Ectodermal cell (in vitro differentiated cells): ENCODE data around the gene INTS13.
"Not testable (repeated sequence)": the region's sequence is repeated elsewhere in the genome, so short reads cannot be mapped to it uniquely, and the experiment has no call there.

Experiments
- H3K27ac ChIP-seq: 2 replicates; pipeline ENCODE4 v1.7.0; 2013; ENCODE audit warnings: mild to moderate bottlenecking, low read depth, low read length; ENCODE audit not compliant: insufficient read depth, poor library complexity, severe bottlenecking
- H3K27me3 ChIP-seq: 2 replicates; pipeline ENCODE4 v1.7.0; 2013; ENCODE audit warnings: mild to moderate bottlenecking, low read length; ENCODE audit not compliant: insufficient read depth, control insufficient read depth, poor library complexity, severe bottlenecking
- H3K36me3 ChIP-seq: one replicate; pipeline ENCODE4 v1.7.0; 2013; ENCODE audit warnings: low read length; ENCODE audit not compliant: control insufficient read depth, insufficient read depth
- H3K4me1 ChIP-seq: one replicate; pipeline ENCODE4 v1.7.0; 2013; ENCODE audit warnings: low read length; ENCODE audit not compliant: control insufficient read depth, insufficient read depth
- H3K4me3 ChIP-seq: 2 replicates; pipeline ENCODE4 v1.7.0; 2013; ENCODE audit warnings: low read depth, low read length, control low read depth; ENCODE audit not compliant: insufficient read depth
- H3K9me3 ChIP-seq: 2 replicates; pipeline ENCODE4 v1.7.0; 2013; ENCODE audit warnings: mild to moderate bottlenecking, low read length, moderate library complexity; ENCODE audit not compliant: control insufficient read depth
- WGBS, 2 experiments: methylation state at CpG; one replicate each; pipeline ENCODE4 v1.1.7; 2013; ENCODE audit warnings: missing lambda C conversion rate in 2 of 2; 5-methylcytosine and 5-hydroxymethylcytosine counted together

INTS13 gene

DNA sequence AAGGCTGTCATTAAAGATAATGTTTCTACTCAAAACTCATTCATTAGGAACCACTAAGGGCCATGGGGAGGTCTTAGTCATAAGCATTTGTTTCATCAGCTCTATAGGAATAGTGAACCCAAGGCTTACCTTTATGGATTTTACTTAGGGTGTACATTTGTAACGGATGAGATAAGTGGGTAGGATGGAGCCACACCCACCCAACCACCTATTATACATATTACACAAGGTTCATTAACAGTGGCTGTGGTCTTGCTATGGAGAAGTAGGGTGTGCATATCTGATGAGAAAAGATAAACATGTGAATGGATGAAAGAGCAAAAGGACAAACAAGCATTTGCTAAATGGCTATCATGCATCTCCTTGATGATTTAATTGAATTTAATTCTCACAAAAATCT lies 65.2 kb downstream of the INTS13 start:
- H3K36me3 ChIP-seq = no peaks in the 10 kb centered on the region
- no peak overlapping the region for H3K27ac ChIP-seq
- H3K4me1 ChIP-seq = no peaks in the 10 kb centered on the region
- no peaks in the 10 kb centered on the region for H3K9me3 ChIP-seq
- H3K4me3 ChIP-seq = no peak overlapping the region
- no peaks in the 10 kb centered on the region for H3K27me3 ChIP-seq
- no CpG with 5 or more reads among the region's 1 CpG for WGBS, 2 experiments

- H3K27ac ChIP-seq = no peak overlapping the region
- H3K27me3 ChIP-seq = no peaks in the 10 kb centered on the region
- WGBS, 2 experiments = 100% methylated on average over 1 of the region's 2 CpGs; no CpG with 5 or more reads in 1 of the 2 experiments
- H3K4me3 ChIP-seq = no peak overlapping the region
- H3K9me3 ChIP-seq = no peaks in the 10 kb centered on the region
- no peaks in the 10 kb centered on the region for H3K4me1 ChIP-seq
- H3K36me3 ChIP-seq = no peaks in the 10 kb centered on the region
These were observed 65.8 kb downstream of the INTS13 start for GRCh38 chr12:26871985-26872384.

- Histone ChIP-seq H3K27me3 (no peaks in the 10 kb centered on the region), H3K36me3 (no peaks in the 10 kb centered on the region), H3K4me3 (no peak overlapping the region), H3K27ac (no peak overlapping the region), H3K9me3 (no peaks in the 10 kb centered on the region), H3K4me1 (no peaks in the 10 kb centered on the region)
- 91 to 92% methylated on average over 10 to 11 of the region's 11 CpGs for WGBS, 2 experiments
These were observed 67.0 kb downstream of the INTS13 start for GRCh38 chr12:26870491-26871419.

GRCh38 chr12:26869908-26870459 lies 67.8 kb downstream of the INTS13 start:
- Histone ChIP-seq H3K27me3 (no peaks in the 10 kb centered on the region), H3K36me3 (no peaks in the 10 kb centered on the region), H3K4me3 (no peak overlapping the region), H3K27ac (no peak overlapping the region), H3K4me1 (no peaks in the 10 kb centered on the region), H3K9me3 (no peaks in the 10 kb centered on the region)
- 81 to 84% methylated on average over 6 of the region's 6 CpGs for WGBS, 2 experiments

DNA sequence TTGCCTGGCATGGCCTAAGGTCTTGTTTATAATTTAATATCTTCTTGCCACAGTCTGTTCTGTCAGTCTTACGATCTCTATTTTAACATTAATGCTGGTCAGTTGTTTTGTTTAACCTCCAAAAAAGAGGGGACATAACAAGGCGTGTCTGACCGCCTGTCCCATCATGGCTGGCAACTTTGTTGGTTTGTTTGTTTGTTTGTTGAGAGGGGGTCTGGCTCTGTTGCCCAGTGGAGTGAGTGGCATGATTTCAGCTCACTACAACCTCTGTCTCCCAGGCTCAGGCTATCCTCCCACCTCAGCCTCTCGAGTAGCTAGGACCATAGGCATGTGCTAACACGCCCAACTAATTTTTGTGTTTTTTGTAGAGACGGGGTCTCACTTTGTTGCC lies 68.7 kb downstream of the INTS13 start:
- Histone ChIP-seq H3K4me1 (no peaks in the 10 kb centered on the region), H3K36me3 (no peaks in the 10 kb centered on the region), H3K9me3 (no peaks in the 10 kb centered on the region), H3K27me3 (no peaks in the 10 kb centered on the region), H3K27ac (no peak overlapping the region), H3K4me3 (no peak overlapping the region)
- 92 to 94% methylated on average over 6 of the region's 6 CpGs for WGBS, 2 experiments

DNA sequence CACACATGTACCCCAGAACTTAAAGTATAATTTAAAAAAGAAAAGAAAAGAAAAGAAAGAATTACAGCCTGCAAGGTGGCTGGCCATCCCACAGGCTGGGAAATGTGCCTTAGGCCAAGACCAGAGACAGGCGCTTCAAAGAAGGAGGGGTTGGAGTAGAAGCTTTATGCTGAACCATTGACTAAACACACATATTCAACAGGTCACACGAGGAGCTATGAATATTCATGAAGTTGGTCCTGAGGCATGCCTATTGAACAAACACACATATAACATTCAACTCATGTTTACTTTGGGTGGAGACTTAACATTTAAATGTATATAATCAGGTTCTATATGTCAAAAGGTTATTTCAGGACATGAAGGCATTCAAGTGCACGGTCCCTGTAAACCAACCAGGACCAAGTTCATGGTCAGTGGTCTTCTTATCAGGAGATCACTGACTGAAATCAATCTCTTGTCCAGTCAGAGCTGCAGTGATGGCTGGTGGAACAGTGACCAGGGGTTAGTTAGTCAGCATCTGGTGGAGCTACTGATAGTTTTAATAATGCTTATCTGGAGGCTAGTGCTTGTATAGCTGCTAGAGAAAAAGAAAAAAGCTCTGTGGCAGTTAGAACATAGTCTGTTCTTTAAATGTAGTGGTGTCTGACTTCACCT lies 69.2 kb downstream of the INTS13 start:
- no peak overlapping the region for H3K27ac ChIP-seq
- 85 to 88% methylated on average over 3 of the region's 3 CpGs for WGBS, 2 experiments
- H3K27me3 ChIP-seq = no peaks in the 10 kb centered on the region

GRCh38 chr12:26867080-26867479 lies 70.7 kb downstream of the INTS13 start:
- 87 to 90% methylated on average over 2 of the region's 2 CpGs for WGBS, 2 experiments
- no peaks in the 10 kb centered on the region for H3K4me1 ChIP-seq
- no peak overlapping the region for H3K4me3 ChIP-seq
- H3K27me3 ChIP-seq = no peaks in the 10 kb centered on the region
- no peak overlapping the region for H3K27ac ChIP-seq
- no peaks in the 10 kb centered on the region for H3K36me3 ChIP-seq
- no peaks in the 10 kb centered on the region for H3K9me3 ChIP-seq

More for the DNA sequence above, 69.2 kb downstream of the INTS13 start:
- no peaks in the 10 kb centered on the region for H3K4me1 ChIP-seq
- no peaks in the 10 kb centered on the region for H3K36me3 ChIP-seq
- H3K4me3 ChIP-seq = no peak overlapping the region
- no peaks in the 10 kb centered on the region for H3K9me3 ChIP-seq

DNA sequence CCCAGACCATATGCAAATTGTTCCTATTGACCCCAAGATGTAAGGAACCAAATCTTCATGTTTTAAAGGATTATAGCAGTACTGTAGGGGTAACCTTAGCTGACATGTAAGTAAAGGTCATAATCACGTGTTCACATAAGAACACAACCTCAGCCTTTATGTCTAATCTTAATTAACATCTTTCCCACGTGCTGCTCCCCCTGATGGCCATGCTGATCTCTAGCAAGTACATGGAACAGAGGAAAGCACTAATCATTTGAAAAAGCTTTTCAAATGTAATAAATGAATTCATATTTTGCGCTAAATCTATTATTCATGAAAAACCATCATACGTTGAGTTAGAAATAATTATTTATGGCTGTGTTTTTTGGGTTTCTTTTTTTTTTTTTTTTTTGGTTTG lies 74.3 kb downstream of the INTS13 start:
- Histone ChIP-seq H3K4me1 (no peaks in the 10 kb centered on the region), H3K4me3 (no peak overlapping the region), H3K9me3 (no peaks in the 10 kb centered on the region), H3K27ac (no peak overlapping the region), H3K27me3 (no peaks in the 10 kb centered on the region), H3K36me3 (no peaks in the 10 kb centered on the region)
- WGBS, 2 experiments = 37 to 75% methylated on average over 2 to 4 of the region's 4 CpGs

- H3K36me3 ChIP-seq, H3K4me3 ChIP-seq, H3K27ac ChIP-seq, H3K4me1 ChIP-seq, H3K27me3 ChIP-seq, H3K9me3 ChIP-seq: not testable (repeated sequence)
- 87 to 98% methylated on average over 3 of the region's 3 CpGs for whole genome bisulfite sequencing, 2 experiments
These were observed 75.0 kb downstream of the INTS13 start for GRCh38 chr12:26862787-26863186.

- Histone ChIP-seq H3K4me1 (no peaks in the 10 kb centered on the region), H3K4me3 (no peak overlapping the region), H3K27me3 (no peaks in the 10 kb centered on the region), H3K9me3 (no peaks in the 10 kb centered on the region), H3K36me3 (no peaks in the 10 kb centered on the region), H3K27ac (no peak overlapping the region)
- 92% methylated on average over 1 of the region's 1 CpG; no CpG with 5 or more reads in 1 of the 2 experiments for WGBS, 2 experiments
These were observed 76.1 kb downstream of the INTS13 start for GRCh38 chr12:26861690-26862089.
